CD4-positive, CD25-positive, alpha-beta regulatory T cell (primary cell): ENCODE measurements around the gene EXOSC10. TPM values are rescaled to one million over a fixed set of nuclear protein-coding genes. Genes with fewer than 3 reads are reported as not detected.
"Not testable (repeated sequence)": the region's sequence is repeated elsewhere in the genome, so short reads cannot be mapped to it uniquely, and the experiment has no call there.

Experiments
- ATAC-seq, 2 donors: fragments of 150-1000 bp; cut with Tn5 transposase; one replicate each; pipeline ENCODE4 v1.10.0; 2021; ENCODE audit warnings: low read depth in 2 of 2, moderate number of reproducible peaks in 2 of 2, moderate library complexity in 1 of 2
- DNase-seq, 3 donors: peaks; one replicate each; pipeline versions ENCODE4 v3.0.0 to v3.0.0-alpha.2; 2012 to 2022; ENCODE audit warnings: mixed read lengths in 1 of 3
- H3K27ac ChIP-seq: one replicate; pipeline ENCODE4 v1.7.0; 2013; ENCODE audit warnings: mild to moderate bottlenecking, low read length; ENCODE audit not compliant: insufficient read depth, poor library complexity, severe bottlenecking
- H3K27me3 ChIP-seq: one replicate; pipeline ENCODE4 v1.7.0; 2013; ENCODE audit warnings: low read length; ENCODE audit not compliant: control insufficient read depth, insufficient read depth
- H3K36me3 ChIP-seq: one replicate; pipeline ENCODE4 v1.7.0; 2013; ENCODE audit warnings: mild to moderate bottlenecking, low read length, moderate library complexity; ENCODE audit not compliant: control insufficient read depth, insufficient read depth
- H3K4me1 ChIP-seq: 2 replicates; pipeline ENCODE4 v1.7.0; 2013; ENCODE audit warnings: mild to moderate bottlenecking, low read length; ENCODE audit not compliant: insufficient read depth, control insufficient read depth, poor library complexity, severe bottlenecking
- H3K4me3 ChIP-seq: one replicate; pipeline ENCODE4 v1.7.0; 2013; ENCODE audit warnings: low read depth, mild to moderate bottlenecking, low read length, moderate library complexity
- H3K9me3 ChIP-seq, 2 experiments: 1 replicate in 1 of 2; 2 replicates in 1 of 2; pipeline ENCODE4 v1.7.0; 2013; ENCODE audit warnings: low read length in 2 of 2, mild to moderate bottlenecking in 1 of 2, moderate library complexity in 1 of 2; ENCODE audit not compliant: control insufficient read depth in 2 of 2
- H3K27ac Mint-ChIP-seq, 3 donors: one replicate each; pipeline ENCODE4 v1.8.0; 2020 to 2022; ENCODE audit warnings: mild to moderate bottlenecking in 3 of 3, mixed read lengths in 3 of 3, moderate library complexity in 2 of 3
- H3K27me3 Mint-ChIP-seq: one replicate; pipeline ENCODE4 v1.8.0; 2022; ENCODE audit warnings: mild to moderate bottlenecking, mixed read lengths
- H3K36me3 Mint-ChIP-seq: one replicate; pipeline ENCODE4 v1.8.0; 2020; ENCODE audit warnings: mixed read lengths
- H3K4me1 Mint-ChIP-seq, 4 donors: one replicate each; pipeline ENCODE4 v1.8.0; 2020 to 2022; ENCODE audit warnings: mixed read lengths in 4 of 4, mild to moderate bottlenecking in 1 of 4
- H3K4me3 Mint-ChIP-seq, 4 donors: one replicate each; pipeline ENCODE4 v1.8.0; 2020 to 2022; ENCODE audit warnings: mild to moderate bottlenecking in 4 of 4, mixed read lengths in 4 of 4, moderate library complexity in 3 of 4
- H3K9me3 Mint-ChIP-seq, 7 donors: one replicate each; pipeline ENCODE4 v1.8.0; 2020 to 2022; ENCODE audit warnings: mixed read lengths in 7 of 7, mild to moderate bottlenecking in 3 of 7, moderate library complexity in 2 of 7
- polyA plus RNA-seq, 4 donors: library from polyadenylated mRNA; unstranded; fragments of 300-500 nt; fragmentation: Illumina TruSeq; gene quantifications; one replicate each; pipeline ENCODE4 v1.2.3, GENCODE V29; 2021
- total RNA-seq: library from RNA; stranded (reverse); gene quantifications from one replicate; pipeline ENCODE4 v1.2.3, GENCODE V29; 2022

Gene EXOSC10
- total and polyA plus RNA-seq, 5 donors from 2014 or later = 37.0 to 81.7 (median 40.7) TPM

GRCh38 chr1:11052839-11053757 lies 46.6 kb downstream of the EXOSC10 start:
- no peak overlapping the region for H3K4me3 ChIP-seq
- no peaks in the 10 kb centered on the region for H3K4me1 ChIP-seq
- peaks cover 0 to 12% (median 4%) of the 10 kb centered on the region in 4 donors for H3K4me1 Mint-ChIP-seq
- no peaks in the 10 kb centered on the region for H3K36me3 Mint-ChIP-seq
- H3K27me3 ChIP-seq = no peaks in the 10 kb centered on the region
- H3K27ac Mint-ChIP-seq = no peak overlapping the region
- ATAC-seq = peak in 1 of 2 donors; percentile 12
- peak overlapping the region in 1 of 4 donors; percentile 38 for H3K4me3 Mint-ChIP-seq
- peaks cover 12% of the 10 kb centered on the region for H3K36me3 ChIP-seq
- H3K27ac ChIP-seq = no peak overlapping the region
- H3K9me3 ChIP-seq = no peaks in the 10 kb centered on the region
- no peaks in the 10 kb centered on the region for H3K9me3 Mint-ChIP-seq
- DNase-seq = no peak
- peaks cover 8% of the 10 kb centered on the region for H3K27me3 Mint-ChIP-seq

- no peak overlapping the region for H3K27ac Mint-ChIP-seq
- H3K4me3 Mint-ChIP-seq = peak overlapping the region in 2 of 4 donors; percentile 15 to 29
- no peaks in the 10 kb centered on the region for H3K4me1 ChIP-seq
- DNase-seq (no peak), ATAC-seq (no peak)
- H3K27me3 ChIP-seq = no peaks in the 10 kb centered on the region
- H3K4me1 Mint-ChIP-seq = peaks cover 0 to 12% (median 3%) of the 10 kb centered on the region in 4 donors
- H3K27me3 Mint-ChIP-seq = peaks cover 8% of the 10 kb centered on the region
- H3K36me3 ChIP-seq = peaks cover 10% of the 10 kb centered on the region
- H3K4me3 ChIP-seq = no peak overlapping the region
- no peaks in the 10 kb centered on the region for H3K9me3 Mint-ChIP-seq
- H3K27ac ChIP-seq = no peak overlapping the region
- H3K9me3 ChIP-seq = no peaks in the 10 kb centered on the region
- no peaks in the 10 kb centered on the region for H3K36me3 Mint-ChIP-seq
Measured at GRCh38 chr1:11051781-11052511, 47.7 kb downstream of the EXOSC10 start.

GRCh38 chr1:11051121-11051520 lies 48.5 kb downstream of the EXOSC10 start:
- not testable (repeated sequence) for ATAC-seq, H3K4me1 ChIP-seq, H3K27ac ChIP-seq, H3K9me3 ChIP-seq, DNase-seq, H3K4me3 Mint-ChIP-seq, H3K4me3 ChIP-seq, H3K27me3 Mint-ChIP-seq, H3K36me3 ChIP-seq, H3K9me3 Mint-ChIP-seq, H3K27me3 ChIP-seq, H3K27ac Mint-ChIP-seq, H3K36me3 Mint-ChIP-seq
- H3K4me1 Mint-ChIP-seq = peaks cover 0 to 12% (median 3%) of the 10 kb centered on the region in 4 donors

GRCh38 chr1:11046625-11047365 lies 52.9 kb downstream of the EXOSC10 start, which contains the start of gene MASP2:
Gene MASP2 (minus strand): TSS chr1:11047239. CDS start chr1:11047207, 32 bp downstream.
- no peaks in the 10 kb centered on the region for H3K9me3 ChIP-seq
- H3K36me3 Mint-ChIP-seq = no peaks in the 10 kb centered on the region
- no peak within 1 kb of the TSS for H3K4me3 Mint-ChIP-seq
- no peak within 1 kb of the TSS for H3K4me3 ChIP-seq
- no peaks in the 10 kb centered on the region for H3K4me1 ChIP-seq
- no peaks in the 10 kb centered on the region for H3K9me3 Mint-ChIP-seq
- H3K36me3 ChIP-seq = no peaks in the 10 kb centered on the region
- H3K27ac ChIP-seq = no peak within 1 kb of the TSS
- no peak for DNase-seq
- no peak for ATAC-seq
- no peak within 1 kb of the TSS for H3K27ac Mint-ChIP-seq
- H3K27me3 Mint-ChIP-seq = peaks cover 5% of the 10 kb centered on the region
- H3K4me1 Mint-ChIP-seq = peaks cover 0 to 6% (median 2%) of the 10 kb centered on the region in 4 donors
- no peaks in the 10 kb centered on the region for H3K27me3 ChIP-seq

GRCh38 chr1:11046270-11046566 lies 53.5 kb downstream of the EXOSC10 start:
- Histone ChIP-seq H3K9me3 (no peaks in the 10 kb centered on the region), H3K36me3 (no peaks in the 10 kb centered on the region), H3K4me1 (no peaks in the 10 kb centered on the region), H3K4me3 (no peak overlapping the region), H3K27ac (no peak overlapping the region), H3K27me3 (no peaks in the 10 kb centered on the region)
- no peak overlapping the region for H3K4me3 Mint-ChIP-seq
- DNase-seq (no peak), ATAC-seq (no peak)
- peaks cover 0 to 2% (median under 1%) of the 10 kb centered on the region in 4 donors for H3K4me1 Mint-ChIP-seq
- peaks cover 4% of the 10 kb centered on the region for H3K27me3 Mint-ChIP-seq
- no peaks in the 10 kb centered on the region for H3K36me3 Mint-ChIP-seq
- H3K27ac Mint-ChIP-seq = no peak overlapping the region
- no peaks in the 10 kb centered on the region for H3K9me3 Mint-ChIP-seq

- no peaks in the 10 kb centered on the region for H3K4me1 Mint-ChIP-seq
- H3K9me3 Mint-ChIP-seq = no peaks in the 10 kb centered on the region
- Histone ChIP-seq H3K4me1 (no peaks in the 10 kb centered on the region), H3K9me3 (no peaks in the 10 kb centered on the region), H3K27me3 (no peaks in the 10 kb centered on the region), H3K4me3 (no peak overlapping the region), H3K27ac (no peak overlapping the region), H3K36me3 (no peaks in the 10 kb centered on the region)
- H3K27ac Mint-ChIP-seq = no peak overlapping the region
- H3K4me3 Mint-ChIP-seq = no peak overlapping the region
- no peaks in the 10 kb centered on the region for H3K36me3 Mint-ChIP-seq
- no peak for ATAC-seq
- DNase-seq = no peak
- peaks cover 4% of the 10 kb centered on the region for H3K27me3 Mint-ChIP-seq
Measured at GRCh38 chr1:11045428-11046269, 54.0 kb downstream of the EXOSC10 start.

GRCh38 chr1:11044849-11045427 lies 54.7 kb downstream of the EXOSC10 start:
- DNase-seq (no peak), ATAC-seq (no peak)
- Histone ChIP-seq H3K9me3 (no peaks in the 10 kb centered on the region), H3K27ac (no peak overlapping the region), H3K36me3 (no peaks in the 10 kb centered on the region), H3K4me3 (no peak overlapping the region), H3K27me3 (no peaks in the 10 kb centered on the region), H3K4me1 (no peaks in the 10 kb centered on the region)
- Mint-ChIP-seq H3K36me3 (no peaks in the 10 kb centered on the region), H3K27ac (no peak overlapping the region), H3K4me1 (no peaks in the 10 kb centered on the region), H3K4me3 (no peak overlapping the region), H3K27me3 (peaks cover 4% of the 10 kb centered on the region), H3K9me3 (no peaks in the 10 kb centered on the region)
